ENCODE data around the gene OSTF1. TPM values are rescaled to one million over a fixed set of nuclear protein-coding genes. Genes with fewer than 3 reads are reported as not detected.

Gene OSTF1
- total and polyA plus RNA-seq, 12 donors = 15.8 to 37.7 (median 20.7) TPM

DNA sequence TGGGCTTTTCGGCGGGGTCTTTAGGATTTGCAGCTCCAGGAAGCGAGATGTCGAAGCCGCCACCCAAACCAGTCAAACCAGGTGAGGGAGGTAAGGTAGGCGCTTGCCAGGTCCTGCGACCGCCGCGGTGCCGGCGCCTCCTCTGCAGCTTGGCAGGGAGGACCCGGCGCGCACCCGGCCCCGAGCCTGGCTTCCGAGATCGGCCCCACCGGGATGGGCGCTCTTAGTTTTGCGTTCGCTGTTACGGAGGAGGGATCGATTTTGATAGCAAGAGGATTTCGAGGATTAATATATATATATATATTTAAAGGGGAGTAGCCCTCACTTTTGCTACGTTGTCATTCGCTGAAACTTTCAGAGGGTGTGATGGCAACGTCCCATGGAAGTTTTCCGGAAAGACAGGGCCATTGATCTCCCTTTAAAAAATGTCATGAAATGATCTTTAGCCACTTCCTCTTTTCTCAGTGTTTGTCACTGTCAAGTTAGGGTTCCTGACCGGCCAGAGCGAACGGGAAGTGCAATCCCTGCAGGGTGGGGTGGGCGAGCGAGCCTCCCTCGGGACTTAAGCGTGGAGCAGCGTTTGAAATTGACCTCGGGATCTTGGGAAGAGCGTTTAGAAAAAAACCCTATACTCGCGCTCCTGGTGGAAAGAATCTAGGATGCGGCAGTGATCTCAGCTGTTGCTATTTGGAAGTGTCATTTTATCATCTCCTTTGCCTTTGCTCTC lies 495 bp downstream of the OSTF1 start:
- peak; percentile 10 to 51 (median 30) for ATAC-seq
- TF ChIP-seq, protein P1, sequence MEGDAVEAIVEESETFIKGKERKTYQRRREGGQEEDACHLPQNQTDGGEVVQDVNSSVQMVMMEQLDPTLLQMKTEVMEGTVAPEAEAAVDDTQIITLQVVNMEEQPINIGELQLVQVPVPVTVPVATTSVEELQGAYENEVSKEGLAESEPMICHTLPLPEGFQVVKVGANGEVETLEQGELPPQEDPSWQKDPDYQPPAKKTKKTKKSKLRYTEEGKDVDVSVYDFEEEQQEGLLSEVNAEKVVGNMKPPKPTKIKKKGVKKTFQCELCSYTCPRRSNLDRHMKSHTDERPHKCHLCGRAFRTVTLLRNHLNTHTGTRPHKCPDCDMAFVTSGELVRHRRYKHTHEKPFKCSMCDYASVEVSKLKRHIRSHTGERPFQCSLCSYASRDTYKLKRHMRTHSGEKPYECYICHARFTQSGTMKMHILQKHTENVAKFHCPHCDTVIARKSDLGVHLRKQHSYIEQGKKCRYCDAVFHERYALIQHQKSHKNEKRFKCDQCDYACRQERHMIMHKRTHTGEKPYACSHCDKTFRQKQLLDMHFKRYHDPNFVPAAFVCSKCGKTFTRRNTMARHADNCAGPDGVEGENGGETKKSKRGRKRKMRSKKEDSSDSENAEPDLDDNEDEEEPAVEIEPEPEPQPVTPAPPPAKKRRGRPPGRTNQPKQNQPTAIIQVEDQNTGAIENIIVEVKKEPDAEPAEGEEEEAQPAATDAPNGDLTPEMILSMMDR (IDR thresholded peaks at IDR 0.05) = peak in 7 of 9 donors; percentile 7 to 48 (median 32)
- Histone ChIP-seq H3K36me3 (no peaks in the 10 kb centered on the region), H3K4me3 (peak overlapping the region; percentile 66 to 99 (median 93)), H3K4me1 (peaks cover 0 to 77% (median 49%) of the 10 kb centered on the region in 9 donors), H3K9me3 (no peaks in the 10 kb centered on the region), H3K27ac (peak overlapping the region; percentile 78 to 99 (median 95)), H3K27me3 (no peaks in the 10 kb centered on the region)
- intact Hi-C loops (cut with DNase I) = loop anchor here in 5 of 10 donors (1.0 to 10.0 kb wide), 7 partner anchors 61 to 1306 kb away; partner anchors contain the start of genes C9orf40 (in 2 of the 5), CARNMT1 (in 2 of the 5) and RFK (in 1 of the 5)
- WGBS, 2 donors = 0 to 1% methylated on average over 43 of the region's 43 CpGs
- DNase-seq = peak; percentile 68 to 75

DNA sequence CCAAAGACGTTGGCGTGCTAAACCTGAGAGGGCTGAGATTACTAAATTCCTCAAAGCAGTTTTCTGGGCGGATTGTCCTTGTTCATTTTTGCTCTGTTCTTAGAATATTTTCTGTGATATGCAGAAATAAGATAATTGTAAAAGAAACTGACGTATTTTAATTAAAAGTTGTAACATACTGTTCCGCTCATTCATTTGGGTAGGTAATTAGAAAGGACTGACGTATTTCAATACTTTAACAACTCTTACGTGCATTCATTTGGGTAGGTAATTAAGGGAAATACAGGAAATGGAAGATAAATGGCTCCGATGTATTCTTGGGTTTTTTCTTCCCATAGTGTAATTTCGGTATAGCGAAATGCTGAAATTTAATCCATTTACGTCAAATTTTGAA lies 1.1 kb downstream of the OSTF1 start:
- H3K4me3 ChIP-seq = peak overlapping the region; percentile 66 to 99 (median 93)
- H3K4me1 ChIP-seq = peaks cover 0 to 77% (median 47%) of the 10 kb centered on the region in 9 donors
- peak overlapping the region in 9 of 10 donors; percentile 87 to 99 (median 95) for H3K27ac ChIP-seq
- DNase-seq (no peak), ATAC-seq (no peak)
- no peaks in the 10 kb centered on the region for H3K9me3 ChIP-seq
- H3K36me3 ChIP-seq = no peaks in the 10 kb centered on the region
- intact Hi-C loops (cut with DNase I) = loop anchor here in 5 of 10 donors (5.0 to 10.0 kb wide), 6 partner anchors 63 to 1305 kb away; partner anchors contain the start of genes C9orf40 (in 2 of the 5), CARNMT1 (in 1 of the 5) and RFK (in 1 of the 5)
- TF ChIP-seq, protein P1 (IDR thresholded peaks at IDR 0.05) = no peak
- no peaks in the 10 kb centered on the region for H3K27me3 ChIP-seq
- 20 to 25% methylated on average over 11 of the region's 11 CpGs for WGBS, 2 donors

DNA sequence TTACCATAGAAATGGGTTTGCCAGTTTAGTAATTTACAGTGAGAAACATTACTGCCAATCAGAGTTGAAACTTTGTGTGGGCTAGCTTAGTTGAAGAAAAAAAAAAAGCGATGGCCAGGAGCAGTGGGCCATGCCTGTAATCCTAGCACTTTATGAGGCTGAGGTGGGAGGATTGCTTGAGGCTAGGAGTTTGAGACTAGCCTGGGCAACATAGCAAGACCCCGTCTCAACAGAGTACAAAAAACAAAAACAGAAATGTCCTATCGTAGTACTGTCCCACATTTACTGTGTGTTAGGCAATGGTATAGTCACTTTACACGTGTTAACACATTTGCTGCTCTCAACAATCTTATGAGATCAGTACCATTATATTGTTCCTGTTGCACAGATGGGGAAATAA lies 2.3 kb downstream of the OSTF1 start:
- TF ChIP-seq, protein P1 (IDR thresholded peaks at IDR 0.05) = no peak
- no peaks in the 10 kb centered on the region for H3K36me3 ChIP-seq
- H3K4me3 ChIP-seq = peak overlapping the region in 3 of 10 donors; percentile 16 to 97 (median 16)
- H3K4me1 ChIP-seq = peaks cover 0 to 77% (median 53%) of the 10 kb centered on the region in 9 donors
- H3K9me3 ChIP-seq = no peaks in the 10 kb centered on the region
- intact Hi-C loops (cut with DNase I) = no loop called here
- 87 to 89% methylated on average over 4 of the region's 4 CpGs for WGBS, 2 donors
- no peaks in the 10 kb centered on the region for H3K27me3 ChIP-seq
- peak overlapping the region in 1 of 10 donors; percentile 16 for H3K27ac ChIP-seq
- DNase-seq (no peak), ATAC-seq (no peak)

DNA sequence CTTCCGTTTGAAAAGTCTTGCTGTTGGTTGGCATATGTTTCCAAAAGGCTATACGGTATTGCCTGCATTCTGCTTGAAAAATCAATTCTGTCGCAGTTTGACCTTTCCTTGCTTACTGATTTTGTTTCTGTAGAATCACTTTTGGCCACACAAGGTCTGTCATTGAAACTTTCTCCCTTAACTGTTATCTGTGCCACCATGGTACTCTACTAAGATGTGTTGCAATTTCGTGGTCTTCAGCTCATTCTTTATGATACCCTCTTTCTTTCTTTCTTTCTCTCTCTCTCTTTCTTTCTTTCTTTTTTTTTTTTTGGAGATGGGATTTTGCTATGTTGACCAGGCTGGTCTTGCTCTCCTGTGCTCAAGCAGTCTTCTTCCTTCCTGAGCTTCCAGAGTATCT lies 4.5 kb downstream of the OSTF1 start:
- no peak for DNase-seq
- TF ChIP-seq, protein P1 (IDR thresholded peaks at IDR 0.05) = no peak
- Histone ChIP-seq H3K27me3 (no peaks in the 10 kb centered on the region), H3K36me3 (peaks cover 0 to 4% (median 0%) of the 10 kb centered on the region in 9 donors), H3K9me3 (no peaks in the 10 kb centered on the region), H3K27ac (no peak overlapping the region), H3K4me1 (peaks cover 0 to 79% (median 53%) of the 10 kb centered on the region in 9 donors), H3K4me3 (no peak overlapping the region)
- intact Hi-C loops (cut with DNase I) = no loop called here
- ATAC-seq = no peak
- 93 to 96% methylated on average over 4 of the region's 4 CpGs for WGBS, 2 donors

All from heart right ventricle (tissue), 16 donors.